Measurements from ENCODE around the gene RCAN1. TPM values are rescaled to one million over a fixed set of nuclear protein-coding genes. Genes with fewer than 3 reads are reported as not detected.

The RCAN1 gene
- total RNA-seq, 4 donors from 2014 or later: 20.5 to 50.3 (median 26.2) TPM

- Histone ChIP-seq H3K9me3 (no peaks in the 10 kb centered on the region), H3K36me3 (no peaks in the 10 kb centered on the region), H3K27ac (peak overlapping the region in 3 of 4 donors; percentile 10 to 81 (median 70)), H3K27me3 (no peaks in the 10 kb centered on the region), H3K4me1 (peaks cover 0 to 60% (median 4%) of the 10 kb centered on the region in 4 donors), H3K4me3 (no peak overlapping the region)
- TF ChIP-seq POLR2A (IDR thresholded peaks at IDR 0.05): no peak
- no peak for TF ChIP-seq CTCF (IDR thresholded peaks at IDR 0.05)
- DNase-seq: peak in 2 of 3 donors; percentile 64 to 74
These were observed 22.6 kb downstream of the RCAN1 start for GRCh38 chr21:34592120-34592955.

- Histone ChIP-seq H3K4me1 (peaks cover 0 to 44% (median under 1%) of the 10 kb centered on the region in 4 donors), H3K27me3 (no peaks in the 10 kb centered on the region), H3K27ac (no peak overlapping the region), H3K36me3 (no peaks in the 10 kb centered on the region), H3K4me3 (no peak overlapping the region), H3K9me3 (no peaks in the 10 kb centered on the region)
- no peak for DNase-seq
- TF ChIP-seq POLR2A (IDR thresholded peaks at IDR 0.05) (no peak), CTCF (IDR thresholded peaks at IDR 0.05) (no peak)
These were observed 24.4 kb downstream of the RCAN1 start for GRCh38 chr21:34590520-34590919.

- Histone ChIP-seq H3K9me3 (no peaks in the 10 kb centered on the region), H3K36me3 (no peaks in the 10 kb centered on the region), H3K27ac (no peak overlapping the region), H3K4me3 (no peak overlapping the region), H3K4me1 (peaks cover 0 to 35% (median 0%) of the 10 kb centered on the region in 4 donors), H3K27me3 (no peaks in the 10 kb centered on the region)
- no peak for DNase-seq
- no peak for TF ChIP-seq CTCF (IDR thresholded peaks at IDR 0.05)
- TF ChIP-seq POLR2A (IDR thresholded peaks at IDR 0.05): no peak
These were observed 25.2 kb downstream of the RCAN1 start for GRCh38 chr21:34589511-34590282.

- DNase-seq: no peak
- peaks cover 0 to 6% (median 0%) of the 10 kb centered on the region in 4 donors for H3K4me1 ChIP-seq
- H3K4me3 ChIP-seq: no peak overlapping the region
- no peak overlapping the region for H3K27ac ChIP-seq
- TF ChIP-seq POLR2A (IDR thresholded peaks at IDR 0.05) (no peak), CTCF (IDR thresholded peaks at IDR 0.05) (no peak)
- H3K9me3 ChIP-seq: no peaks in the 10 kb centered on the region
- H3K27me3 ChIP-seq: no peaks in the 10 kb centered on the region
- H3K36me3 ChIP-seq: no peaks in the 10 kb centered on the region
These were observed 30.9 kb downstream of the RCAN1 start for GRCh38 chr21:34583926-34584563.

- no peak overlapping the region for H3K27ac ChIP-seq
These were observed 32.3 kb downstream of the RCAN1 start for GRCh38 chr21:34582506-34583150.

More at GRCh38 chr21:34582506-34583150, 32.3 kb downstream of the RCAN1 start:
- H3K9me3 ChIP-seq: no peaks in the 10 kb centered on the region
- no peak for DNase-seq
- peaks cover 0 to 6% (median 0%) of the 10 kb centered on the region in 4 donors for H3K4me1 ChIP-seq
- H3K36me3 ChIP-seq: no peaks in the 10 kb centered on the region
- H3K4me3 ChIP-seq: no peak overlapping the region
- H3K27me3 ChIP-seq: no peaks in the 10 kb centered on the region
- no peak for TF ChIP-seq POLR2A (IDR thresholded peaks at IDR 0.05)
- peak in 4 of 6 experiments; percentile 7 to 58 (median 56) for TF ChIP-seq CTCF (IDR thresholded peaks at IDR 0.05)
